ENCODE measurements around the gene PRR14. TPM values are rescaled to one million over a fixed set of nuclear protein-coding genes. Genes with fewer than 3 reads are reported as not detected.

PRR14 gene
- total and polyA plus RNA-seq, 4 donors, result 16.0 to 63.2 (median 52.5) TPM

- H3K27me3 ChIP-seq (ENCODE audit: control insufficient read depth in 3 of 3, insufficient read depth in 3 of 3, low read length in 2 of 3), result no peaks in the 10 kb centered on the region
- H3K36me3 ChIP-seq (ENCODE audit: control insufficient read depth in 4 of 4, insufficient read depth in 4 of 4, low read length in 4 of 4), result no peaks in the 10 kb centered on the region
- peak; percentile 13 for TF ChIP-seq CTCF (IDR thresholded peaks at IDR 0.05; ENCODE audit: control extremely low read depth, extremely low read depth)
- WGBS, 2 donors, result 43 to 48% methylated on average over 12 of the region's 12 CpGs
- no peak overlapping the region for H3K27ac ChIP-seq (ENCODE audit: low read depth in 1 of 2, low read length in 1 of 2)
- no peak overlapping the region for H3K9ac ChIP-seq (ENCODE audit: insufficient read depth in 1 of 2, low read length in 2 of 2)
- no peaks in the 10 kb centered on the region for H3K9me3 ChIP-seq (ENCODE audit: control insufficient read depth in 4 of 4, insufficient read depth in 3 of 4, low read length in 3 of 4)
- peak; percentile 27 to 54 (median 43) for DNase-seq
- peaks cover 0 to 17% (median 0%) of the 10 kb centered on the region in 5 donors for H3K4me1 ChIP-seq (ENCODE audit: control insufficient read depth in 5 of 5, insufficient read depth in 5 of 5, low read length in 5 of 5)
- no peak for ATAC-seq (ENCODE audit: insufficient read depth, low FRiP score)
- H3K4me3 ChIP-seq, result no peak overlapping the region
Measured at GRCh38 chr16:30615358-30616091, 35.2 kb upstream of the PRR14 start.

- no peak overlapping the region for H3K9ac ChIP-seq (ENCODE audit: insufficient read depth in 1 of 2, low read length in 2 of 2)
- no peaks in the 10 kb centered on the region for H3K36me3 ChIP-seq (ENCODE audit: control insufficient read depth in 4 of 4, insufficient read depth in 4 of 4, low read length in 4 of 4)
- H3K27ac ChIP-seq (ENCODE audit: low read depth in 1 of 2, low read length in 1 of 2), result no peak overlapping the region
- 53 to 66% methylated on average over 4 of the region's 4 CpGs for WGBS, 2 donors
- TF ChIP-seq CTCF (IDR thresholded peaks at IDR 0.05; ENCODE audit: control extremely low read depth, extremely low read depth), result no peak
- peaks cover 0 to 24% (median 0%) of the 10 kb centered on the region in 5 donors for H3K4me1 ChIP-seq (ENCODE audit: control insufficient read depth in 5 of 5, insufficient read depth in 5 of 5, low read length in 5 of 5)
- ATAC-seq (ENCODE audit: insufficient read depth, low FRiP score) (no peak), DNase-seq (no peak)
- H3K27me3 ChIP-seq (ENCODE audit: control insufficient read depth in 3 of 3, insufficient read depth in 3 of 3, low read length in 2 of 3), result no peaks in the 10 kb centered on the region
- no peak overlapping the region for H3K4me3 ChIP-seq
- H3K9me3 ChIP-seq (ENCODE audit: control insufficient read depth in 4 of 4, insufficient read depth in 3 of 4, low read length in 3 of 4), result no peaks in the 10 kb centered on the region
Measured at GRCh38 chr16:30619202-30619601, 31.6 kb upstream of the PRR14 start.

GRCh38 chr16:30619638-30620037, 31.1 kb upstream of the PRR14 start:
- Histone ChIP-seq H3K9me3 (ENCODE audit: control insufficient read depth in 4 of 4, insufficient read depth in 3 of 4, low read length in 3 of 4) (no peaks in the 10 kb centered on the region), H3K4me3 (no peak overlapping the region), H3K4me1 (ENCODE audit: control insufficient read depth in 5 of 5, insufficient read depth in 5 of 5, low read length in 5 of 5) (peaks cover 0 to 24% (median 0%) of the 10 kb centered on the region in 5 donors), H3K27ac (ENCODE audit: low read depth in 1 of 2, low read length in 1 of 2) (no peak overlapping the region), H3K36me3 (ENCODE audit: control insufficient read depth in 4 of 4, insufficient read depth in 4 of 4, low read length in 4 of 4) (no peaks in the 10 kb centered on the region), H3K9ac (ENCODE audit: insufficient read depth in 1 of 2, low read length in 2 of 2) (no peak overlapping the region), H3K27me3 (ENCODE audit: control insufficient read depth in 3 of 3, insufficient read depth in 3 of 3, low read length in 2 of 3) (no peaks in the 10 kb centered on the region)
- DNase-seq (no peak), ATAC-seq (ENCODE audit: insufficient read depth, low FRiP score) (no peak)
- TF ChIP-seq CTCF (IDR thresholded peaks at IDR 0.05; ENCODE audit: control extremely low read depth, extremely low read depth), result no peak
- WGBS, 2 donors, result 85 to 89% methylated on average over 5 of the region's 5 CpGs

Data from lung (tissue), 12 donors.